ENCODE measurements around the gene TMEM145.

GRCh38 chr19:42323852-42324654 is 10.9 kb downstream of the TMEM145 start:
- TF ChIP-seq CTCF (conservative IDR thresholded peaks at IDR 0.05; ENCODE audit: low read length) (no peak), EZH2phosphoT487 (IDR thresholded peaks at IDR 0.05; ENCODE audit: borderline replicate concordance) (no peak)

Data from Loucy (cell line).